Hepatocyte (in vitro differentiated cells): Measurements from ENCODE around the gene PRR20E.

Source experiments
- CTCF ChIP-seq: fragments of 200-600 bp; sonication (generic); IDR thresholded peaks from 2 replicates; pipeline ENCODE4 v1.5.1; 2016; ENCODE audit warnings: antibody characterized with exemption, mild to moderate bottlenecking; ENCODE audit not compliant: poor library complexity
- EZH2 ChIP-seq: fragments of 200-600 bp; sonication (generic); IDR thresholded peaks from 2 replicates; pipeline ENCODE4 v1.6.1; 2016; ENCODE audit warnings: antibody characterized with exemption, mild to moderate bottlenecking, borderline replicate concordance

DNA sequence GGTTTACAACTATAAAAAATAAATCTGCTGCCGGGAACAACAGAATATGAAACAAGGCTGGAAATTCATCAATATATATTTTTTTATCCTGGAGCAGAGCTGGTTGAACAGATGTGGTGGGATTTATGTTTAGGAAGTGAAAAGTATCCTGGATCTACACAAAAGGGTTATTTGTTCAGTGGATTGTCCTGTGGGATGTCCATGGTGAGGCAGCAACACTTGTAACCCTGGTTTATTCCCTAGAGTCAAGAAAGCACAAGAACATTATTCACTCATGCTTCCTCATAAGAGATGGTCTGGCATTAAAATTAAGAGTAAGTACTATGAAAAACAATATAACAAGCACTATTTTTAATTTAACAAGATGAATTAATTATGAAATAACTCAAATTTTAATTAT is 46.0 kb downstream of the PRR20E start:
- no peak for TF ChIP-seq EZH2
- no peak for TF ChIP-seq CTCF
